Activated CD8-positive, alpha-beta memory T cell treated with anti-CD3 and anti-CD28 coated beads for 24 hours (primary cell): Measurements from ENCODE around the gene PKP1.

ENCODE experiments used
- DNase-seq: peaks from one replicate; pipeline ENCODE4 v3.0.0-alpha.2; 2020

PKP1 gene

GRCh38 chr1:201331166-201331565, 47.9 kb downstream of the PKP1 start:
- no peak for DNase-seq

DNA sequence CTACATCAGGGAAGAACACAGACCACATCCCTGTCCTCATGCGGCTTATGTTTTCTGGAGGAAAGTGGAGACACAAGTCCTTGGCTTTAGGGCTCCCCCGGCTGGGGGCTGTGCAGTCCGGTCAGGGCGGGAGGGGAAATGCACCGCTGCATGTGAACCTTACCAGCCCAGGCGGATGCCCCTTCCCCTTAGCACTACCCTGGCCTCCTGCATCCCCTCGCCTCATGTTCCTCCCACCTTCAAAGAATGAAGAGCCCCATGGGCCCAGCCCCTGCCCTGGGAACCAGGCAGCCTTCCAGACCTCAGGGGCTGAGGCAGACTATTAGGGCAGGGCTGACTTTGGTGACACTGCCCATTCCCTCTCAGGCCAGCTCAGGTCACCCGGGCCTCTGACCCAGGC, 48.7 kb downstream of the PKP1 start:
- no peak for DNase-seq

DNA sequence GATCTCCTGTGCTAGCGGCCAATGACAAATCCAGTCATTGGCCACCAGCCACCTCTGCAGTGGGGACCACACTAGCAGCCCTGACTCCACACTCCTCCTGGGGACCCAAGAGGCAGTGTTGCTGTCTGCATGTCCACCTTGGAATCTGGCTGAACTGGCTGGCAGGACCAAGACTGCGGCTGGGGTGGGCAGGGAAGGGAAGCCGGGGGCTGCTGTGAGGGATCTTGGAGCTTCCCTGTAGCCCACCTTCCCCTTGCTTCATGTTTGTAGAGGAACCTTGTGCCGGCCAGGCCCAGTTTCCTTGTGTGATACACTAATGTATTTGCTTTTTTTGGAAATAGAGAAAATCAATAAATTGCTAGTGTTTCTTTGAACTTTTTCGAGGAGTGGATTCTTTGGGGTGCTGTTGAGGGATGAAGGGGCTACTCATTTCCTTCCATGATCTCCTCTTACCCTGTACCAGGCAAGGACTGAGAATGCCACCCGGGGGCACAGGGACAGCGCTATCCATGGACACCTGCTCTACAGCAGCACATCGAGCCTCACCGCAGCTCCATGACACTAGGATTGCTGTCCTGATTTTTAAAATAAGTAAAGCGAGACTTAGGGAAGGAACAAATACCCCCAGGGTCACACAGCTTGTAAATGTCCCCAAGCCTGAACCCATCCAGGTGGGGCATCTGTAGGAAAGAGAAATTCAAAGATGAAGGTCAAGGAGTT, 49.5 kb downstream of the PKP1 start:
- no peak for DNase-seq

DNA sequence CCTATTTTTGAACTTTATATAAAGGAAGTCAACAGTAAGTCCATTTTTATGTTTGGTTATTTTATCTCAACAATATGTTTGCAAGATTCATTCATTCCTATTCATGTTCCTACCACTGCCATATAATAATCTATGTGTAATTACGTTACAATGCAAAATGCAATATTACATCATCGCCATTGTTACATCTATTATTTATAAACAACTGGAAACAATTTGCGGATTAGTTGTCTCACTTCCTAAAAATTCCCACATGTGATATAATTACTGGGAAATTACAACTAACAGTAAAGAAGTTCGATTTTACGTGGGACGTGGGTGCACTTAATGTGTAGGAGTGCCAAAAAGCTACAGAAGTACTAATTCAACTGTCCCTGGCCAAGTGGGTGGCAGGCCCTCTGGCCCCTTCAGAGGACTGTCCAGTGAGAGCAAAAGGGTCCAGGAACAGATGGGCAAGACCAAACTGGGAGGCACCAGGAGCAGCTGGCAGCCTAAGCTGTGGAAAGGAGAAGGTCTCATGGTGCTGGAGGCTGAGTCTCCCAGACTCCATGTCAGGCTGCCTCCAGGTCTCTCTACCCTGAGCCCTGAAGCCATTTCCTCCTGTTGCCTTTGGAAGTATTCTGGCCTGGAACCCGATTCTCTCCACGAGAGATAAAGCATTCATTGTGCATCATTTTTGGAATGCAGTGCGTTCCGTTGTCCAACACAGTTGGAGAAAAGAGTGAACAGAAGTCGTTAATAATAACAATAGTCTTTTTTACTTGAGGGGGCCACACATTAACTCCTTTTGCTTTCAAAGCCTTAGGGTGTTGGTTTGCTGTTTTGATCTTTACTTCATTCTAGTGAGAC, 51.2 kb downstream of the PKP1 start:
- no peak for DNase-seq

- DNase-seq: no peak
These were observed 52.0 kb downstream of the PKP1 start for GRCh38 chr1:201335174-201335870.

- no peak for DNase-seq
These were observed 52.6 kb downstream of the PKP1 start for GRCh38 chr1:201335901-201336300.

DNA sequence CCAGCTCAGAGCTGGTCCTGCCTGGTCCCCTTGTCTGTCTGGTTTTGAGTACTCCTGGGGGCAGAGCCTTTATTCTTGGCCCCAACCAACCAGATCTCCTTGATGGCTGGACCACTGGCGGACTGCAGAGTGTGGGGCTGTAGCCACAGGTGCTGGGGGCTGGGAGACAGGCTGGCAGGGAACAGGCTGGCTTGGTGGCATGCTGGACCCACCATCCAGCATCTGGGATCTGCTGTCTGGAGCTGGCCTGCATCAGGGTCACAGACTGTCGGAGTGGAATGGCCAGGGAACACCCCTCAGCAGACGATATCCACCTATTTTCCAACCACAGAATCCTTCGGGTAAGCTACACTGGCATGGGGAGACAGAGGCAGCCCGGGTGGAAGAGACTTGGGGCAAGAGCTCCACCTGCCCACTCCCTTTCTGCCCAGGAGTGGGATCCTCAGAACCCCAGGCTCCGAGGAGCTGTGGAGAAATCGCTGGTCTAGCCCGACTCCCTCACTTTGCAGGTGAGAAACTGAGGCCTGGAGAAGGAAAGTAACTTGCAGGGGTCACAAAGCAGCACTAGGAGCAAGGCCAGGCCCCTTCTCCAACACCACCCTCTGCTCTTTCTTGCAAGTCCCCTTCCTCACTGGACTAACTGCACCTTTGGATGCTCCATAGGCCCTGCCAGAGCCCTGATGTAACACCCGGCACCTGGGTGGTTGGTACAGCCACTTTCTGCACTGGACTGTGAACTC, 53.6 kb downstream of the PKP1 start:
- DNase-seq: no peak

DNA sequence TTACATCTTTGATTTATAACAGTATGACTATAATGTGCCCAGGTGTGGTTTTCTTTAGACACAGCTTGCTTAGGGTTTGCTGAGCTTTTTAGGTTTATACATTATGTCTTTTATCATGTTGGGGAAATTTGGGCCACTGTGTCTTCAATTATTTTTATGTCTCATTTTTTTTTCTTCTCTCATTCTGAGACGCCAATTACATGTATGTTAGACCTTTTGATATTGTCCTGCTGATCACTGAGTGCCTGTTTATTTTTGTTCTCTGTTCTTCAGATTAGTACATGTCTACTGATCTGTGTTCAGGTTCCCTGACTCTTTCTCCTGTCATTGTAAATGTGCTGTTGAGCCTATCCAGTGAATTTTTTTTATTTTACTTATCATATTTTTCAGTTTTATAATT, 58.1 kb downstream of the PKP1 start:
- DNase-seq: no peak

GRCh38 chr1:201344206-201345080, 61.1 kb downstream of the PKP1 start:
- no peak for DNase-seq

GRCh38 chr1:201345081-201345355, 61.7 kb downstream of the PKP1 start:
- no peak for DNase-seq

DNA sequence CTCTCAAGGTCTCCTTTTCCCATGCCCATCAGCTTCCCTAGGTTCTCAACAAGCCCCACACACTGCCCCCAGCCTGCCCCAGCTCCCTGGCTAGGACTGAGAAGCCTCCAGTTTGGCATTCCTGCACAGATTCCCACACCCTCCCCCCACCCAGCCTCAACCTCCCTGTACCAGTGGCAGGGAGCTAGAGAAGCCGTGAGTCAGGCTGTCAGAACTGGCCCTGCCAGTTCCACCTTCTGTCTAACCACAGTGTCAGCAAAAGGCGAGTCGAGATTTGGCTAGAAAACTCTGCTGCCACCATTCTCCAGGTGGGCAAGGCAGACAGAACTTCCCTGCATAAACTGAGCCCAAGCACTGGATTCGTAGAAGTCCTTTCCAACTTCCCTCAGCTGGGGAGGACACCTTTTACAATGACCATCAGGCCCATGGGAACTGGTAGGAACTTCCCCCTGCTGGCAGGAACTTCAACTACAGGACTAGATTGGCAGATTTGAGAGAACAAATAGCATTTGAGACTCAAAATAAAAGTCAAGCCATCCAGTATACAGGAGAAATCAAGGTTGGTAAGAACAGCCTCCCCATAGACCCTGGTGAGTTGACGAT, 63.1 kb downstream of the PKP1 start:
- no peak for DNase-seq

DNA sequence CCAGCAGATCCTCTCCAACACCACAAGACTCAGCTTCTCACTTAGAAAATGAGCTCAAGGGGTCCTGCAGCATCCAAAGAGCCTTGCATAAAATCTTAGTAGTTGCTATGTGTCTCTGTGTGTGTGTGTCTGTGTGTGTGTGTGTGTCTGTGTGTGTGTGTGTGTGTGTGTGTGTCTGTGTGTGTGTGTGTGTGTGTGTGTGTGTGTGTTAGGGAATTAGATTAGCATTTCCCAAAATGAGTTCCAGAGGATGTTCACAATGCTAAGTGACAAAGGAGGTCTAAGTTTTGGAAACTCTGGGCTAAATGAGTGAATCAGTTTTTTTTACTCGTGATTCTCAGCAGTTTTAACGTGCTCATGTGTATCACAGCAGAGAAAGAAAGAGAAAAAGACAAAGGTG, 63.7 kb downstream of the PKP1 start:
- DNase-seq: no peak

GRCh38 chr1:201347498-201348210, 64.3 kb downstream of the PKP1 start:
- no peak for DNase-seq

- DNase-seq: no peak
These were observed 64.9 kb downstream of the PKP1 start for GRCh38 chr1:201348211-201348566.

DNA sequence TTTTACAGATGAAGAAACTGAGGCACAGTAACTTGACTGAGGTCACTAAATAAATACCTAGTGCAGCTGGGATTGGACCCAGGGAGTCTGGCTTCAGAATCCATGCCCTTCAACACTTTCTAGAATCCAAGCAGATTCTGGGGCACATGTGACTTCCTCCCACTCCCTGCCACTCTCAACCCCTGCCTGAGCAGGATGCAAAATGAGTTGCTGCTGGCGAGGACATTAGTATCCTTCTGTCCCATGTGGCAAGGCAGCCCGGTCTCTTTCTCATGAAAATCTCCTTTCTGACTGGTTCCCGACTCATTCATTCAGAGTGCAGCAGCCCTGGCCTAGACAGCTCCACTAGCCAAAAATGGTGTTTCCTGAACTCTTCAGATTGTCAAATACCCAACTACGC, 65.8 kb downstream of the PKP1 start:
- no peak for DNase-seq

GRCh38 chr1:201350361-201350725, 67.0 kb downstream of the PKP1 start:
- DNase-seq: no peak

GRCh38 chr1:201350884-201351283, 67.6 kb downstream of the PKP1 start:
- no peak for DNase-seq

DNA sequence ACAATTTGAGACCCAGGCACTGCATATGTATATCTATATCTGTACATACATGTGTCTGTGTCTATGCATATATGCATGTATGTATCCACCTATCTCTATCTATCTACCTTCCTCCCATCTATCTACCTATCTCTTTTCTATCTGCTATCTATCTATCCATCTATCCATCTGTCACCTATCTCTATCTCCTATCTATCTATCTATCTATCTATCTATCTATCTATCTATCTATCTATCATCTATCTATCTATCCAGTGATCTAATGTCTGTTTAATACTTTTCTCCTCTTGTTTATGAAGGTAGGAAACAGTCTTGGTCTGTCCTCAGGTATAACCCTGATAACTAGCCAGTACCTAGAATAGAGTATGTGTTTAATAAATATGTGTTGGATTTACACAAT, 68.3 kb downstream of the PKP1 start:
- no peak for DNase-seq

- no peak for DNase-seq
These were observed 70.1 kb downstream of the PKP1 start for GRCh38 chr1:201353186-201353940.

DNA sequence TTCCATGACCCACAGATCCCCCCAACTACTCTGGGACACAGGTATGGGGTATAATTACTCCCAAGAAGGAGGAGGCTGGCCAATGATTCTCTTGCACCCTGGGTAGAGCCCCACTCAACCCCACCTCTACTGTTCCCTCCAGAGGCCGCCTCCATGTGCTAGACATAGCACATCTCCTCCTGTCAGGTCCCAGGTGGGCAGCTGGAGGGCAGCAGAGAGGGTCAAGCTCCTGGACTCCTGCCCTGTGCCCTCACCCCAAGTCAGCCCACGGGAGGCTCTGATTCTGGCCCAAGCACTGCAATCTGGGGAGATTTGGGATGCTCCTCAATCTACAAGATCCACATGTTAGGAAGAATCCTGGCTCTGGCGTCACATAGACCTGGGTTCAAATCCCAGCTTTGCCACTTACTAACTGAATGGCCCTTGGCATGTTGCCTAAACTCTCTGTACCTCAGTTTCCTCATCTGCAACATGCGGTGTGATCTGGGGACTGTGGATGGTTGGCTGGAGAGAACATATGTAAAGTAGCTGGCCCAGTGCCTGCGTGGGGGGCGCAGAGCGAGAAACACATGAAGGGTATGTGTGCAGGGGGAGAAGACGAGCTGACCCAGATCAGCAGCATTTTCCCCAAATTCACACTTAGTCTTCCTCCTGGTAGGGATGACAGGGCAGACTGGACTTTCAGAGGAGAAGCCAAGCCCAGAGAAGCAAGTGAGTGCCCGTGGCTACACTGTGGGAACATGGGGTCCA, 71.0 kb downstream of the PKP1 start:
- no peak for DNase-seq
